ENCODE results near the gene LRRC46. TPM values are rescaled to one million over a fixed set of nuclear protein-coding genes. Genes with fewer than 3 reads are reported as not detected.

LRRC46 gene
- total RNA-seq, 4 donors from 2014 or later, result 0.14 to 1.5 (median 0.76) TPM

GRCh38 chr17:47852113-47852949, 20.9 kb downstream of the LRRC46 start:
- intact Hi-C loops (cut with DNase I; ENCODE audit: low total_unique reads), result no loop called here
- TF ChIP-seq CTCF (IDR thresholded peaks at IDR 0.05), result no peak
- no peak for TF ChIP-seq POLR2A (IDR thresholded peaks at IDR 0.05)
- Histone ChIP-seq H3K4me1 (peaks cover 0 to 8% of the 10 kb centered on the region in 2 donors), H3K27me3 (peaks cover 28 to 44% of the 10 kb centered on the region in 2 donors), H3K27ac (no peak overlapping the region), H3K36me3 (no peaks in the 10 kb centered on the region), H3K4me3 (no peak overlapping the region), H3K9me3 (no peaks in the 10 kb centered on the region)
- DNase-seq, result no peak

- intact Hi-C loops (cut with DNase I; ENCODE audit: low total_unique reads), result no loop called here
- Histone ChIP-seq H3K27me3 (peaks cover 23 to 44% of the 10 kb centered on the region in 2 donors), H3K4me3 (no peak overlapping the region), H3K36me3 (no peaks in the 10 kb centered on the region), H3K27ac (no peak overlapping the region), H3K4me1 (peaks cover 0 to 8% of the 10 kb centered on the region in 2 donors), H3K9me3 (no peaks in the 10 kb centered on the region)
- TF ChIP-seq CTCF (IDR thresholded peaks at IDR 0.05), result no peak
- no peak for TF ChIP-seq POLR2A (IDR thresholded peaks at IDR 0.05)
- no peak for DNase-seq
These were observed 22.1 kb downstream of the LRRC46 start for GRCh38 chr17:47853616-47854015.

- H3K9me3 ChIP-seq, result no peaks in the 10 kb centered on the region
- H3K4me1 ChIP-seq, result peaks cover 0 to 7% of the 10 kb centered on the region in 2 donors
- DNase-seq, result no peak
- H3K36me3 ChIP-seq, result no peaks in the 10 kb centered on the region
- intact Hi-C loops (cut with DNase I; ENCODE audit: low total_unique reads), result no loop called here
- H3K4me3 ChIP-seq, result no peak overlapping the region
- H3K27ac ChIP-seq, result no peak overlapping the region
- peaks cover 23 to 47% of the 10 kb centered on the region in 2 donors for H3K27me3 ChIP-seq
- TF ChIP-seq CTCF (IDR thresholded peaks at IDR 0.05) (no peak), POLR2A (IDR thresholded peaks at IDR 0.05) (no peak)
These were observed 24.3 kb downstream of the LRRC46 start for GRCh38 chr17:47855737-47856136.

GRCh38 chr17:47856830-47857229, 25.4 kb downstream of the LRRC46 start:
- no peak for TF ChIP-seq CTCF (IDR thresholded peaks at IDR 0.05)
- no peak for TF ChIP-seq POLR2A (IDR thresholded peaks at IDR 0.05)
- H3K36me3 ChIP-seq, result no peaks in the 10 kb centered on the region
- no peak overlapping the region for H3K4me3 ChIP-seq
- peaks cover 17 to 43% of the 10 kb centered on the region in 2 donors for H3K27me3 ChIP-seq
- intact Hi-C loops (cut with DNase I; ENCODE audit: low total_unique reads), result no loop called here
- no peaks in the 10 kb centered on the region for H3K9me3 ChIP-seq
- DNase-seq, result no peak
- no peak overlapping the region for H3K27ac ChIP-seq
- no peaks in the 10 kb centered on the region for H3K4me1 ChIP-seq

Data from uterus (tissue), 4 donors.